Measurements from ENCODE around the gene ITPK1. TPM values are rescaled to one million over a fixed set of nuclear protein-coding genes. Genes with fewer than 3 reads are reported as not detected.

The ITPK1 gene
- total and polyA plus RNA-seq, 2 experiments from 2014 or later, result 33.0 to 42.9 TPM

DNA sequence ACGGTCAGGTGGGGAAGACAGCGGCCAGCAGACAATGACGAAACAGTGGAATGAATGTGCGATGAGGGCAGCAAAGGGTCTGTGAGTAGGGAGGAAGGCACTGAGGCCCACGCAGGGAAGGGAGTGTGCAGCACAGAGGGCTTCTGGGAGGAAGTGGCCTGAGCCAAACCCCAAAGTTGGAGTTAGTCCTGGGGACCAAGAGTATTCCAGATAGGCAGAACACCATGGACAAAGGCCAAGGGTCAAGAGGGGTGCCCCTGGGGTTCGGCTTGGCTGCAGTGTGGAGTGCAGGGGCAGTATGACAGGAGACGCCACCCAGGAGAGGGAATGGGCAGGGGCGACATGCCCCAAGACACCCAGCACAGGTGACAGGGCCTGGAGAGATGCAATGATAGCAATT, 134.0 kb downstream of the ITPK1 start:
- no peak overlapping the region for H3K4me3 ChIP-seq
- no peak for DNase-seq (ENCODE audit: low read depth in 1 of 2, low spot score in 1 of 2)
- H3K4me1 ChIP-seq (ENCODE audit: low read depth), result no peaks in the 10 kb centered on the region
- H3K27ac ChIP-seq, result no peak overlapping the region
- TF ChIP-seq, protein P1, sequence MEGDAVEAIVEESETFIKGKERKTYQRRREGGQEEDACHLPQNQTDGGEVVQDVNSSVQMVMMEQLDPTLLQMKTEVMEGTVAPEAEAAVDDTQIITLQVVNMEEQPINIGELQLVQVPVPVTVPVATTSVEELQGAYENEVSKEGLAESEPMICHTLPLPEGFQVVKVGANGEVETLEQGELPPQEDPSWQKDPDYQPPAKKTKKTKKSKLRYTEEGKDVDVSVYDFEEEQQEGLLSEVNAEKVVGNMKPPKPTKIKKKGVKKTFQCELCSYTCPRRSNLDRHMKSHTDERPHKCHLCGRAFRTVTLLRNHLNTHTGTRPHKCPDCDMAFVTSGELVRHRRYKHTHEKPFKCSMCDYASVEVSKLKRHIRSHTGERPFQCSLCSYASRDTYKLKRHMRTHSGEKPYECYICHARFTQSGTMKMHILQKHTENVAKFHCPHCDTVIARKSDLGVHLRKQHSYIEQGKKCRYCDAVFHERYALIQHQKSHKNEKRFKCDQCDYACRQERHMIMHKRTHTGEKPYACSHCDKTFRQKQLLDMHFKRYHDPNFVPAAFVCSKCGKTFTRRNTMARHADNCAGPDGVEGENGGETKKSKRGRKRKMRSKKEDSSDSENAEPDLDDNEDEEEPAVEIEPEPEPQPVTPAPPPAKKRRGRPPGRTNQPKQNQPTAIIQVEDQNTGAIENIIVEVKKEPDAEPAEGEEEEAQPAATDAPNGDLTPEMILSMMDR (IDR thresholded peaks at IDR 0.05; ENCODE audit: low read depth, low read length), result no peak
- H3K36me3 ChIP-seq, result no peaks in the 10 kb centered on the region
- H3K9me3 ChIP-seq (ENCODE audit: low read depth), result no peaks in the 10 kb centered on the region
- no peaks in the 10 kb centered on the region for H3K27me3 ChIP-seq

DNA sequence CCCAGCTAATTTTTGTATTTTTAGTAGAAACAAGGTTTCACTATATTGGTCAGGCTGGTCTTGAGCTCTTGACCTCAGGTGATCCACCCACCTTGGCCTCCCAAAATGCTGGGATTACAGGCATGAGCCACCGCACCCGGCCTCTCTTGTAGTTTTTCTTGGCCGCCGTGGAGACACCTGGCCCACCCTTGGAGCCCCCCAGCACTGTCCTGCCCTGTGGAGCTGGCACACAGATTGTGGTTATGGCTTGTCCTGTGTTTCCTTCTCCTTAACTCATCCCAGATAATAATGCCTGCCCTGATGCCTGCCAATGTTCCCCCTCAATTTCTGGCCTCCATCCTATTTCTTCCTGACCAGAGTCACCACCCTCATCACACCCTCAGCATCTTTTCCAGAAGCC, 134.9 kb downstream of the ITPK1 start:
- no peak overlapping the region for H3K4me3 ChIP-seq
- H3K4me1 ChIP-seq (ENCODE audit: low read depth), result no peaks in the 10 kb centered on the region
- H3K27me3 ChIP-seq, result no peaks in the 10 kb centered on the region
- H3K27ac ChIP-seq, result no peak overlapping the region
- H3K36me3 ChIP-seq, result no peaks in the 10 kb centered on the region
- TF ChIP-seq, protein P1 (IDR thresholded peaks at IDR 0.05; ENCODE audit: low read depth, low read length), result no peak
- no peaks in the 10 kb centered on the region for H3K9me3 ChIP-seq (ENCODE audit: low read depth)
- DNase-seq (ENCODE audit: low read depth in 1 of 2, low spot score in 1 of 2), result no peak

DNA sequence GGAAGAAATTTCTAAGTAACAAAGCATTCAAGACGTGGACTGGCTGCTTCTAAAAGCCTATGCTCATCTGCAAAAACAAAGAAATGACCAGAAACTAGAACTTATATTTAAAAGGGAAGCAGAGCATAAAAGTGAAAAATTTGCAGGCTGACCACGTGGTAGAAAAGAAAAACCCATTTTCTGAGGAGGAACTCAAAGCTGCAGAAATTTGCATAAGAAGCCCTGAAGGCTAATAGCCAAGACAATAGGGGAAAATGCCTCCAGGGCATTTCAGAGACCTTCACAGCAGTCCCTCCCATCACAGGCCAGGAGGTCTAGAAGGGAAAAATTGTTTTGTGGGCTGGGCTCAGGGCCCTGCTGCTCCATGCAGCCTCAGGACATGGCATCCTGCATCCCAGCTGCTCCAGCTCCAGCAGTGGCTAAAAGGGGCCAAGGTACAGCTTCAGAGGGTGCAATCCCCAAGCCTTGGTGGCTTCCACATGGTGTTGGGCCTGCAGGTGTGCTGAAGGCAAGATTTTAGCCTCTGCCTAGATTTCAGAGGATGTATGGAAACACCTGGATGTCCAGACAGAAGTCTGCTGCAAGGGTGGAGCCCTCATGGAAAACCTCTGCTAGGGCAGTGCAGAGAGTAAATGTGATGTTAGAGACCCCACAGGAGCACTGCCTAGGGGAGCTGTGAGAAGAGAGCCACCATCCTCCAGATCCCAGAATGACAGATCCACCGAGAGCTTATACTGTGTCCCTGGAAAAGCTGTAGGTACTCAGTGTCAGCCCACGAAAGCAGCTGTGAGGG, 137.3 kb downstream of the ITPK1 start:
- no peaks in the 10 kb centered on the region for H3K27me3 ChIP-seq
- H3K4me1 ChIP-seq (ENCODE audit: low read depth), result no peaks in the 10 kb centered on the region
- no peak for DNase-seq (ENCODE audit: low read depth in 1 of 2, low spot score in 1 of 2)
- TF ChIP-seq, protein P1 (IDR thresholded peaks at IDR 0.05; ENCODE audit: low read depth, low read length), result no peak
- H3K36me3 ChIP-seq, result no peaks in the 10 kb centered on the region
- H3K9me3 ChIP-seq (ENCODE audit: low read depth), result no peaks in the 10 kb centered on the region
- no peak overlapping the region for H3K27ac ChIP-seq
- H3K4me3 ChIP-seq, result no peak overlapping the region

DNA sequence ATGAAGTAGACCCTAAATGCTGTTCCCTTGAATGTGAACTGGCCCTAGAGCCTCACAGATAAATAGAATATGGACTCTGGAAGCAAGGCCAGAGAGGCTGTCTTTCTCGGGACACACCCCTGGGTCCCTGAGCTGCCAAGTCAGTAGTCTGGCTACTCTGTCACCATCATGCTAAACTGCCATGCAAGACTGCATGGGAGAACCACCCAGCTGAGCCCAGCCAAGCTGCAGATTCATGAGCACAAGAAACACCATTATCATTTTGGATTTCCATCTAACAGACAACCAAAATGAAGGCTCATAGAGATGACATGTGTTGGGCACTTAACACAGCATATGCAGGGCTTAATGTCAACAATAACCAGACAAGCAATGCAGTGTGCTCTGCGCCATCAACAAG, 139.5 kb downstream of the ITPK1 start:
- no peak overlapping the region for H3K27ac ChIP-seq
- no peaks in the 10 kb centered on the region for H3K27me3 ChIP-seq
- no peak for DNase-seq (ENCODE audit: low read depth in 1 of 2, low spot score in 1 of 2)
- H3K4me3 ChIP-seq, result no peak overlapping the region
- H3K4me1 ChIP-seq (ENCODE audit: low read depth), result no peaks in the 10 kb centered on the region
- TF ChIP-seq, protein P1 (IDR thresholded peaks at IDR 0.05; ENCODE audit: low read depth, low read length), result no peak
- no peaks in the 10 kb centered on the region for H3K9me3 ChIP-seq (ENCODE audit: low read depth)
- no peaks in the 10 kb centered on the region for H3K36me3 ChIP-seq

DNA sequence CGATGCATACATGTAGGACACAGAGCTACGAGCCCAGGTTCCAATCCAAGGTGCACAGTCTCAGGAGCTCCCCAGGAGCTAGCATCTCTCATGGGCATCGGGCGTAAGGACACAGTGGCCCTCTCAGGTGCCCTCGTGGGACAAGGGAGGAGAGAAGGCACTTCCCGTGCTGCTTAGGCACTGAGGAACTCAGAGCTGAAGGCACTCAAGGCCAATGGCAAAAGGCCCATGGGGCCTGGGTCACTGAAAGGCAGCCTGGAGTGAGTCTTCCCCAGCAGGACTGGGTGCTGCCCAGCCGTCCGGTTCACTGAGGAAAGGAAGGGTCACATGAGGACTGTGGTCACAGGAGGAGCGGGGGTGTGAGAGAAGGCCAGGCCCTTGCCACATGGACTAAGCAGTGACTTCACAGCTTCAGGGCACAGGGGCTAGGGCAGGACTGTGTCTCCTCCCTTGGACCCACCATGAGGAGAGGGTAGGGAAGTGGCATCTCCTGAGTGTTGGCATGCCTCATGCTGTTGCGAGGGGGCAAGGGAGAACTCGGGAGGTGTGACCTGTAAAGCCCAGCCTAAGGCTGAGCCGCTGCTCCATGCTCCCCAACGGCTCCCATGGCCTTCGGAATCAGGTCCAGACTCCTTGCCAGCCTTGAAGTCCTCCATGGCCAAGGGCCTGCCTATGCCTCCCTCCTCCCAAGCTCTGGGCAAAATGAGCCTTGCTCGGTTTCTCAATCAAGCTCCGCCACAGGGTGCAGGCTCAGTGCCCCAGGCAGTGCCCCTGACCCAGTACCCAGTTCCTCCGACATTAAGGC, 141.0 kb downstream of the ITPK1 start:
- no peak overlapping the region for H3K27ac ChIP-seq
- H3K27me3 ChIP-seq, result no peaks in the 10 kb centered on the region
- H3K4me1 ChIP-seq (ENCODE audit: low read depth), result no peaks in the 10 kb centered on the region
- H3K36me3 ChIP-seq, result no peaks in the 10 kb centered on the region
- no peaks in the 10 kb centered on the region for H3K9me3 ChIP-seq (ENCODE audit: low read depth)
- no peak for DNase-seq (ENCODE audit: low read depth in 1 of 2, low spot score in 1 of 2)
- TF ChIP-seq, protein P1 (IDR thresholded peaks at IDR 0.05; ENCODE audit: low read depth, low read length), result no peak
- no peak overlapping the region for H3K4me3 ChIP-seq
